Uterus (tissue), 4 donors: ENCODE results near the gene LATS1. TPM values are rescaled to one million over a fixed set of nuclear protein-coding genes. Genes with fewer than 3 reads are reported as not detected.

ENCODE experiments used
- DNase-seq, 2 donors: peaks; one replicate each; pipeline ENCODE4 v3.0.0-alpha.2; 2019 to 2020
- H3K27ac ChIP-seq, 2 donors: fragments of 200-600 bp; sonication (generic); 1 replicate in 1 of 2; 2 replicates in 1 of 2; pipeline ENCODE4 v1.5.1; 2016 to 2018
- H3K27me3 ChIP-seq, 2 donors: fragments of 200-600 bp; sonication (generic); one replicate each; pipeline ENCODE4 v1.5.1; 2018 to 2019; ENCODE audit warnings: control low read depth in 1 of 2
- H3K36me3 ChIP-seq, 2 donors: fragments of 200-600 bp; sonication (generic); one replicate each; pipeline ENCODE4 v1.5.1; 2019; ENCODE audit warnings: control low read depth in 1 of 2
- H3K4me1 ChIP-seq, 2 donors: fragments of 200-600 bp; sonication (generic); one replicate each; pipeline ENCODE4 v1.5.1; 2018 to 2019; ENCODE audit warnings: control low read depth in 1 of 2
- H3K4me3 ChIP-seq, 2 donors: fragments of 200-600 bp; sonication (generic); 1 replicate in 1 of 2; 2 replicates in 1 of 2; pipeline ENCODE4 v1.5.1; 2018 to 2019; ENCODE audit warnings: mild to moderate bottlenecking in 1 of 2
- H3K9me3 ChIP-seq, 2 donors: fragments of 200-600 bp; sonication (generic); one replicate each; pipeline ENCODE4 v1.5.1; 2019; ENCODE audit warnings: control low read depth in 1 of 2
- CTCF ChIP-seq, 4 experiments: fragments of 200-600 bp in 2 of 4; fragments of 450-650 bp in 2 of 4; sonication (generic) in 2 of 4; IDR thresholded peaks; one replicate each; pipeline ENCODE4 v1.5.1; 2016 to 2019; ENCODE audit warnings: antibody characterized with exemption in 4 of 4, mild to moderate bottlenecking in 2 of 4, moderate library complexity in 1 of 4
- POLR2A ChIP-seq, 2 donors: fragments of 450-650 bp; IDR thresholded peaks; one replicate each; pipeline ENCODE4 v1.6.1; 2016; ENCODE audit warnings: antibody characterized with exemption in 2 of 2, mild to moderate bottlenecking in 1 of 2, moderate library complexity in 1 of 2
- intact Hi-C: fragments of 100-400 bp; cut with DNase I; formaldehyde crosslinking; loops from one replicate; pipeline ENCODE4 v1.15.1; 2023; ENCODE audit warnings: low total_unique reads
- total RNA-seq, 4 donors: library from RNA; depleted of rRNA in 3 of 4; stranded (reverse); fragments of >200 nt in 3 of 4; gene quantifications; one replicate each; pipeline versions ENCODE4 v1.1.0 to v1.2.4, GENCODE V29; 2014 to 2023
- donor health status: DM: yes; HTN: yes; CAD: no.

Gene LATS1
- total RNA-seq, 4 donors from 2014 or later: 8.5 to 45.4 (median 27.4) TPM

- TF ChIP-seq POLR2A (IDR thresholded peaks at IDR 0.05) (no peak), CTCF (IDR thresholded peaks at IDR 0.05) (no peak)
- Histone ChIP-seq H3K4me1 (no peaks in the 10 kb centered on the region), H3K27me3 (no peaks in the 10 kb centered on the region), H3K27ac (no peak overlapping the region), H3K4me3 (no peak overlapping the region), H3K36me3 (no peaks in the 10 kb centered on the region), H3K9me3 (no peaks in the 10 kb centered on the region)
- DNase-seq: no peak
- intact Hi-C loops: no loop called here
Observed at GRCh38 chr6:149642829-149643580, 74.9 kb downstream of the LATS1 start.

GRCh38 chr6:149636124-149636523 is 81.8 kb downstream of the LATS1 start:
- H3K36me3 ChIP-seq: no peaks in the 10 kb centered on the region
- TF ChIP-seq CTCF (IDR thresholded peaks at IDR 0.05) (no peak), POLR2A (IDR thresholded peaks at IDR 0.05) (no peak)
- no peak overlapping the region for H3K27ac ChIP-seq
- intact Hi-C loops: no loop called here
- no peaks in the 10 kb centered on the region for H3K9me3 ChIP-seq
- no peak overlapping the region for H3K4me3 ChIP-seq
- H3K4me1 ChIP-seq: no peaks in the 10 kb centered on the region
- H3K27me3 ChIP-seq: no peaks in the 10 kb centered on the region
- no peak for DNase-seq

GRCh38 chr6:149634315-149634714 is 83.6 kb downstream of the LATS1 start:
- Histone ChIP-seq H3K36me3 (no peaks in the 10 kb centered on the region), H3K4me1 (no peaks in the 10 kb centered on the region), H3K9me3 (no peaks in the 10 kb centered on the region), H3K27me3 (no peaks in the 10 kb centered on the region), H3K4me3 (no peak overlapping the region), H3K27ac (no peak overlapping the region)
- intact Hi-C loops: no loop called here
- no peak for DNase-seq
- TF ChIP-seq CTCF (IDR thresholded peaks at IDR 0.05) (no peak), POLR2A (IDR thresholded peaks at IDR 0.05) (no peak)

- no peak for TF ChIP-seq POLR2A (IDR thresholded peaks at IDR 0.05)
- no peak for TF ChIP-seq CTCF (IDR thresholded peaks at IDR 0.05)
- DNase-seq: no peak
Observed at GRCh38 chr6:149628875-149629510, 88.9 kb downstream of the LATS1 start.

GRCh38 chr6:149627672-149628071 is 90.2 kb downstream of the LATS1 start:
- intact Hi-C loops: no loop called here
- TF ChIP-seq POLR2A (IDR thresholded peaks at IDR 0.05) (no peak), CTCF (IDR thresholded peaks at IDR 0.05) (no peak)
- Histone ChIP-seq H3K27ac (no peak overlapping the region), H3K36me3 (no peaks in the 10 kb centered on the region), H3K9me3 (no peaks in the 10 kb centered on the region), H3K4me3 (no peak overlapping the region), H3K27me3 (no peaks in the 10 kb centered on the region), H3K4me1 (no peaks in the 10 kb centered on the region)
- DNase-seq: no peak

More at GRCh38 chr6:149628875-149629510, 88.9 kb downstream of the LATS1 start:
- Histone ChIP-seq H3K27ac (no peak overlapping the region), H3K9me3 (no peaks in the 10 kb centered on the region), H3K4me1 (no peaks in the 10 kb centered on the region), H3K4me3 (no peak overlapping the region), H3K36me3 (no peaks in the 10 kb centered on the region), H3K27me3 (no peaks in the 10 kb centered on the region)
- intact Hi-C loops: no loop called here
